ENCODE measurements around the gene IGSF21.

DNA sequence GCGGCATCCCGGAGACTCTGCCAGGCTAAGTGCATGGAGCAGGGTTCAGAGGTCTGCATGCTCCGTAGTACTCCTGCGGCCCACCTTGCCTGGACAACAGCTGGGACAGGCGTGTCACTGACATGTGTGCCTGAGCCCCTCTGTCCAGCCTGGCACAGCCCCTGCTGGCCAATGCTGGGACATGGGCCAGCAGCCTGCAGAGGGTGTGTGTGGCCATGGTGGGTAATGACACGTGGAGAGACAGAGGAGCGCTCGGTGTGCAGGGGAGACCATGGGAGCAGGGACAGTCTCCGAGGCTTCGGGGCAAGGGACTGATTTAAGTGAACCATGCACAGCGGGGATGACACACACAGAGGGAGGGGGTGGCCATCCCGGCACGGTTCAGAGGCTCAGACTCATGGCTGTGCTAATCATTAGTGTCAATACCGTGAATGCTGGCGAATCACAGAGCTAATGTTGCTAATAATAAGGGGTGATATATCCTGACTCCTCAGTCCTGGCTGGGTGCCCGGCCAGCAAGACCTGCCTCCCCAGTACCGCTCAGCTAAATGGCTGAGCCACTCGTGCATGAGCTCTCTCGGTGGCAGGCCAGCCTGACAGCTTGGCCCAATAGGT lies 41.5 kb downstream of the IGSF21 start:
- TF ChIP-seq, protein P1, sequence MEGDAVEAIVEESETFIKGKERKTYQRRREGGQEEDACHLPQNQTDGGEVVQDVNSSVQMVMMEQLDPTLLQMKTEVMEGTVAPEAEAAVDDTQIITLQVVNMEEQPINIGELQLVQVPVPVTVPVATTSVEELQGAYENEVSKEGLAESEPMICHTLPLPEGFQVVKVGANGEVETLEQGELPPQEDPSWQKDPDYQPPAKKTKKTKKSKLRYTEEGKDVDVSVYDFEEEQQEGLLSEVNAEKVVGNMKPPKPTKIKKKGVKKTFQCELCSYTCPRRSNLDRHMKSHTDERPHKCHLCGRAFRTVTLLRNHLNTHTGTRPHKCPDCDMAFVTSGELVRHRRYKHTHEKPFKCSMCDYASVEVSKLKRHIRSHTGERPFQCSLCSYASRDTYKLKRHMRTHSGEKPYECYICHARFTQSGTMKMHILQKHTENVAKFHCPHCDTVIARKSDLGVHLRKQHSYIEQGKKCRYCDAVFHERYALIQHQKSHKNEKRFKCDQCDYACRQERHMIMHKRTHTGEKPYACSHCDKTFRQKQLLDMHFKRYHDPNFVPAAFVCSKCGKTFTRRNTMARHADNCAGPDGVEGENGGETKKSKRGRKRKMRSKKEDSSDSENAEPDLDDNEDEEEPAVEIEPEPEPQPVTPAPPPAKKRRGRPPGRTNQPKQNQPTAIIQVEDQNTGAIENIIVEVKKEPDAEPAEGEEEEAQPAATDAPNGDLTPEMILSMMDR (IDR thresholded peaks at IDR 0.05): no peak
- TF ChIP-seq POLR2A (IDR thresholded peaks at IDR 0.05): no peak
